Placental epithelial cell (primary cell): ENCODE results near the gene CBX8. TPM values are rescaled to one million over a fixed set of nuclear protein-coding genes. Genes with fewer than 3 reads are reported as not detected.

ENCODE experiments used
- total RNA-seq: library from RNA; depleted of rRNA; stranded (reverse); fragments of >200 nt; gene quantifications from 2 replicates; pipeline ENCODE4 v1.2.3, GENCODE V29; 2012

The CBX8 gene
- 2.7 and 5.7 TPM in 2 replicates for total RNA-seq

GRCh38 chr17:79796763-79797491 lies at the start of gene CBX8:
Gene CBX8, minus strand, starts transcription at chr17:79797077. Its CDS starts 79 bp downstream, at chr17:79796998.

DNA sequence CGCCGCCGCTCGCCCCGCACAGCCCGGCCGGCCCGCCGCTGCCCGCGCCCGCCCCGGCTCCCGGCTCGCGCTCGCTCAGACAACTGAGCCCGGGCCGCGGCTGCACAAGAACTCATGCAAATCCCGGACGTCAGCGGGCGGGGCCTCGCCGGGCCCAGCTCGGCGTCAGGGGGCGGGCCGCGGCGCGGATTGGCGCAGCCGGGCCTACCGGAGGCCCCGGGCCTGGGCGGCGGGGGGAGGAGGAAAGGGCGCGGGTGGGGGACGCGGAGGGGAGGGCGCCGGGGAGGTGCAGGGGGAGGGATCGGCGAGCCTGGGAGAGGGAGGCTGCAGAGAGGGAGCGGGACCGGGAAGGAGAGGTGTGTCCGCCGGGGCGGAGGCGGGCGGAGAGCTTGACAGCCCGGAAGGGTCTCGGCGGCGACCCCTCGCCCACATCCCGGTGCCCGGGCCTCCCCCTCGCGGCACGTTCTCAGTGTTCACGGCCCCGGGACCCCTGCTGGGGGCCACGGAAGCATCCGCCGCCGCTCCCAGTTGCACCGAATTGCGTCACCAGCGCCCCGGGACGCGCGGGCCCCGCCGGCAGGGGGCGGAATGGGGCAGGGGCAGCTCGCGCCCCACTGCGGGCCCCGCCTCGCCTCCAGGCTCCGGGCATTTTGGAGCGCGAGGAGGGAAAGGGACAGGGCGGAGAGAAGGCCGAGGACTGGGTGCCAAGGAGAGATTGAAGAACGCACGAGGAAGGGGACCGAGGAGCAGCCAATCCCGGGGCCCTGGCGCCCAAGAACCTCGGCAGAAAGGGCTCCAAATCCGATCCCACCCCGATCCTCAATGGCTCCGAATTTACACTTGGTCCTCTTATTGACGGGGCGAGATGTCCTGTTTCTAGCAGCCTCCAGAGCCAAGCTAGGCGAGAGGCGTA lies 42.7 kb upstream of the CBX8 start, which contains the start of gene CBX4:
Gene CBX4, minus strand, starts transcription at position 85 of the 913 bp plus-strand sequence. CDS start 189 bp downstream, outside the sequence.

GRCh38 chr17:79777894-79778503 lies 18.9 kb downstream of the CBX8 start, which contains the start of gene CBX2:
Gene CBX2, plus strand, starts transcription at chr17:79778148. Its CDS starts 88 bp downstream, at chr17:79778236.

Other genes starting within 250 kb of the CBX8 start
- not detected in 2 replicates for gene RBFOX3, start 186.0 kb downstream of the CBX8 start, total RNA-seq
- gene ENPP7, start 66.1 kb downstream of the CBX8 start, total RNA-seq, result not detected in 2 replicates
- 1.6 and 3.0 TPM in 2 replicates for gene CBX2, start 18.9 kb downstream of the CBX8 start, total RNA-seq
- gene CBX4, start 42.4 kb upstream of the CBX8 start, total RNA-seq, result 15.3 and 15.4 TPM in 2 replicates
- 20.9 and 21.6 TPM in 2 replicates for gene TBC1D16, start 238.8 kb upstream of the CBX8 start, total RNA-seq
- 4.6 and 5.5 TPM in 2 replicates for gene CCDC40, start 239.6 kb upstream of the CBX8 start, total RNA-seq